WTC11 (cell line): ENCODE results near the gene U2AF1L4.

Source experiments
- AFF4 ChIP-seq: sonication (generic); formaldehyde crosslinking; IDR thresholded peaks from 2 replicates; pipeline ENCODE4 v1.8.1; 2023; ENCODE audit warnings: mild to moderate bottlenecking, missing genetic modification reagents, borderline replicate concordance
- AR ChIP-seq: fragments of 250-450 bp; sonication (Bioruptor Pico); IDR thresholded peaks from 2 replicates; pipeline ENCODE4 v1.9.0; 2021; ENCODE audit warnings: mild to moderate bottlenecking
- ATF1 ChIP-seq: sonication (generic); formaldehyde crosslinking; IDR thresholded peaks from 2 replicates; pipeline ENCODE4 v1.8.1; 2023; ENCODE audit warnings: mild to moderate bottlenecking, moderate library complexity, missing genetic modification reagents
- CTCF ChIP-seq: fragments of 200-600 bp; IDR thresholded peaks from 2 replicates; pipeline ENCODE4 v1.8.0; 2022; ENCODE audit warnings: antibody characterized with exemption
- E2F5 ChIP-seq: sonication (generic); formaldehyde crosslinking; IDR thresholded peaks from 2 replicates; pipeline ENCODE4 v1.8.1; 2022; ENCODE audit warnings: mild to moderate bottlenecking, moderate library complexity, missing genetic modification reagents
- EMX1 ChIP-seq: fragments of 250-450 bp; sonication (Bioruptor Pico); IDR thresholded peaks from 2 replicates; pipeline ENCODE4 v1.8.0; 2021; ENCODE audit warnings: mild to moderate bottlenecking
- FOXK1 ChIP-seq: sonication (generic); formaldehyde crosslinking; IDR thresholded peaks from 2 replicates; pipeline ENCODE4 v1.8.0; 2022; ENCODE audit warnings: mild to moderate bottlenecking, moderate library complexity, missing genetic modification reagents
- PRDM15 ChIP-seq: sonication (generic); formaldehyde crosslinking; IDR thresholded peaks from 2 replicates; pipeline ENCODE4 v1.8.0; 2022; ENCODE audit warnings: missing genetic modification reagents
- RORB ChIP-seq: fragments of 250-450 bp; sonication (Bioruptor Pico); IDR thresholded peaks from 2 replicates; pipeline ENCODE4 v1.9.0; 2021; ENCODE audit warnings: mild to moderate bottlenecking
- SMAD3 ChIP-seq: sonication (generic); formaldehyde crosslinking; IDR thresholded peaks from 2 replicates; pipeline ENCODE4 v1.8.0; 2022; ENCODE audit warnings: missing genetic modification reagents, mild to moderate bottlenecking, borderline replicate concordance
- ZSCAN18 ChIP-seq: fragments of 250-450 bp; sonication (Bioruptor Pico); IDR thresholded peaks from 2 replicates; pipeline ENCODE4 v2.1.2; 2022; ENCODE audit warnings: mild to moderate bottlenecking, moderate library complexity
- TF ChIP-seq, protein P1 (sequence below): sonication (generic); formaldehyde crosslinking; IDR thresholded peaks from 2 replicates; pipeline ENCODE4 v1.8.1; 2023; ENCODE audit warnings: mild to moderate bottlenecking, moderate library complexity, missing genetic modification reagents
- TF ChIP-seq, protein P2 (sequence below): sonication (generic); formaldehyde crosslinking; IDR thresholded peaks from 2 replicates; pipeline ENCODE4 v1.8.0; 2022; ENCODE audit warnings: mild to moderate bottlenecking, missing genetic modification reagents
- TF ChIP-seq, protein P3 (sequence below): sonication (generic); formaldehyde crosslinking; IDR thresholded peaks from 2 replicates; pipeline ENCODE4 v1.8.0; 2022; ENCODE audit warnings: mild to moderate bottlenecking, missing genetic modification reagents

GRCh38 chr19:35720163-35720524 lies 25.1 kb downstream of the U2AF1L4 start:
- no peak for TF ChIP-seq CTCF
- TF ChIP-seq AR (CRISPR knock-in tag), result no peak
- no peak for TF ChIP-seq AFF4
- TF ChIP-seq ZSCAN18 (CRISPR knock-in tag), result no peak
- TF ChIP-seq EMX1 (CRISPR knock-in tag), result no peak
- no peak for TF ChIP-seq RORB (CRISPR knock-in tag)
- no peak for TF ChIP-seq SMAD3 (CRISPR knock-in tag)
- no peak for TF ChIP-seq PRDM15 (CRISPR knock-in tag)
- TF ChIP-seq, protein P1, sequence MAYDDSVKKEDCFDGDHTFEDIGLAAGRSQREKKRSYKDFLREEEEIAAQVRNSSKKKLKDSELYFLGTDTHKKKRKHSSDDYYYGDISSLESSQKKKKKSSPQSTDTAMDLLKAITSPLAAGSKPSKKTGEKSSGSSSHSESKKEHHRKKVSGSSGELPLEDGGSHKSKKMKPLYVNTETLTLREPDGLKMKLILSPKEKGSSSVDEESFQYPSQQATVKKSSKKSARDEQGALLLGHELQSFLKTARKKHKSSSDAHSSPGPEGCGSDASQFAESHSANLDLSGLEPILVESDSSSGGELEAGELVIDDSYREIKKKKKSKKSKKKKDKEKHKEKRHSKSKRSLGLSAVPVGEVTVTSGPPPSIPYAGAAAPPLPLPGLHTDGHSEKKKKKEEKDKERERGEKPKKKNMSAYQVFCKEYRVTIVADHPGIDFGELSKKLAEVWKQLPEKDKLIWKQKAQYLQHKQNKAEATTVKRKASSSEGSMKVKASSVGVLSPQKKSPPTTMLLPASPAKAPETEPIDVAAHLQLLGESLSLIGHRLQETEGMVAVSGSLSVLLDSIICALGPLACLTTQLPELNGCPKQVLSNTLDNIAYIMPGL (CRISPR knock-in tag), result no peak
- TF ChIP-seq, protein P2, sequence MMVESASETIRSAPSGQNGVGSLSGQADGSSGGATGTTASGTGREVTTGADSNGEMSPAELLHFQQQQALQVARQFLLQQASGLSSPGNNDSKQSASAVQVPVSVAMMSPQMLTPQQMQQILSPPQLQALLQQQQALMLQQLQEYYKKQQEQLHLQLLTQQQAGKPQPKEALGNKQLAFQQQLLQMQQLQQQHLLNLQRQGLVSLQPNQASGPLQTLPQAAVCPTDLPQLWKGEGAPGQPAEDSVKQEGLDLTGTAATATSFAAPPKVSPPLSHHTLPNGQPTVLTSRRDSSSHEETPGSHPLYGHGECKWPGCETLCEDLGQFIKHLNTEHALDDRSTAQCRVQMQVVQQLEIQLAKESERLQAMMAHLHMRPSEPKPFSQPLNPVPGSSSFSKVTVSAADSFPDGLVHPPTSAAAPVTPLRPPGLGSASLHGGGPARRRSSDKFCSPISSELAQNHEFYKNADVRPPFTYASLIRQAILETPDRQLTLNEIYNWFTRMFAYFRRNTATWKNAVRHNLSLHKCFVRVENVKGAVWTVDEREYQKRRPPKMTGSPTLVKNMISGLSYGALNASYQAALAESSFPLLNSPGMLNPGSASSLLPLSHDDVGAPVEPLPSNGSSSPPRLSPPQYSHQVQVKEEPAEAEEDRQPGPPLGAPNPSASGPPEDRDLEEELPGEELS (CRISPR knock-in tag), result no peak
- TF ChIP-seq, protein P3, sequence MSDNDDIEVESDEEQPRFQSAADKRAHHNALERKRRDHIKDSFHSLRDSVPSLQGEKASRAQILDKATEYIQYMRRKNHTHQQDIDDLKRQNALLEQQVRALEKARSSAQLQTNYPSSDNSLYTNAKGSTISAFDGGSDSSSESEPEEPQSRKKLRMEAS (CRISPR knock-in tag), result no peak
- no peak for TF ChIP-seq FOXK1
- TF ChIP-seq ATF1 (CRISPR knock-in tag), result no peak
- TF ChIP-seq E2F5 (CRISPR knock-in tag), result no peak
